ENCODE measurements around the gene SPTLC3.

Gene SPTLC3

GRCh38 chr20:13174402-13174801 is 165.6 kb downstream of the SPTLC3 start:
- DNase-seq (ENCODE audit: low read depth in 2 of 3, low spot score in 1 of 3), result no peak

- DNase-seq (ENCODE audit: low read depth in 2 of 3, low spot score in 1 of 3), result no peak
These were observed 172.5 kb downstream of the SPTLC3 start for GRCh38 chr20:13180986-13181889.

GRCh38 chr20:13183005-13183404 is 174.2 kb downstream of the SPTLC3 start:
- DNase-seq (ENCODE audit: low read depth in 2 of 3, low spot score in 1 of 3), result no peak

GRCh38 chr20:13186043-13186774 is 177.4 kb downstream of the SPTLC3 start:
- DNase-seq (ENCODE audit: low read depth in 2 of 3, low spot score in 1 of 3), result no peak

GRCh38 chr20:13187899-13188298 is 179.1 kb downstream of the SPTLC3 start:
- no peak for DNase-seq (ENCODE audit: low read depth in 2 of 3, low spot score in 1 of 3)

- DNase-seq (ENCODE audit: low read depth in 2 of 3, low spot score in 1 of 3), result no peak
These were observed 190.5 kb downstream of the SPTLC3 start for GRCh38 chr20:13199279-13199678.

- DNase-seq (ENCODE audit: low read depth in 2 of 3, low spot score in 1 of 3), result no peak
These were observed 192.2 kb downstream of the SPTLC3 start for GRCh38 chr20:13200767-13201500.

GRCh38 chr20:13202565-13202964 is 193.8 kb downstream of the SPTLC3 start:
- no peak for DNase-seq (ENCODE audit: low read depth in 2 of 3, low spot score in 1 of 3)

- no peak for DNase-seq (ENCODE audit: low read depth in 2 of 3, low spot score in 1 of 3)
These were observed 196.7 kb downstream of the SPTLC3 start for GRCh38 chr20:13205425-13205824.

GRCh38 chr20:13205848-13206434 is 197.2 kb downstream of the SPTLC3 start:
- DNase-seq (ENCODE audit: low read depth in 2 of 3, low spot score in 1 of 3), result no peak

GRCh38 chr20:13207016-13207415 is 198.2 kb downstream of the SPTLC3 start:
- no peak for DNase-seq (ENCODE audit: low read depth in 2 of 3, low spot score in 1 of 3)

GRCh38 chr20:13211956-13212618 is 203.3 kb downstream of the SPTLC3 start:
- DNase-seq (ENCODE audit: low read depth in 2 of 3, low spot score in 1 of 3), result no peak

GRCh38 chr20:13212750-13213149 is 204.0 kb downstream of the SPTLC3 start:
- no peak for DNase-seq (ENCODE audit: low read depth in 2 of 3, low spot score in 1 of 3)

GRCh38 chr20:13213335-13213734 is 204.6 kb downstream of the SPTLC3 start:
- no peak for DNase-seq (ENCODE audit: low read depth in 2 of 3, low spot score in 1 of 3)

- no peak for DNase-seq (ENCODE audit: low read depth in 2 of 3, low spot score in 1 of 3)
These were observed 207.8 kb downstream of the SPTLC3 start for GRCh38 chr20:13216533-13216932.

Data from stimulated activated CD4-positive, alpha-beta T cell treated with anti-CD3 and anti-CD28 coated beads, Interleukin-12 subunit alpha, Interleukin-12 subunit beta, amount 100 ng/mL, for 48 hours (primary cell).